ENCODE measurements around the gene RBM47.

DNA sequence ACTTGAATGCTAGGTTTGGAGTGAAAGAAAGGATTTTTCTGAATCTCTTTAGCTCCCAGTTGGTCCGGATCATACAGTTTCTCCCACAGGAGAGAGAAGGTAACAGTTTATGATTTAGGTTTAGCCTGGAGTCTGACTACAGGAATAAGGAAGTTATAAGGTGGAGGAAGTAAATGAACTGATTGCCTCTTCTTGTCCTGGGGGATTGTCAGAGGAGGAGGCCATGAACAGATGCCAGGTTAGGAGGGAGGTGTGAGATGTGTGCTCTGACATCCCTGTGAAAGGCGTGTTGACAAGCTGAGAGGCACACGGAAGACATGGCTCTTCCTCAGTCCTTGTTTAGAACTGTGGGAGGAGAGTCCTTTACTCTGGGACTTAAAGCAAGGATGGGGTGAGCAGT is 230.1 kb downstream of the RBM47 start:
- TF ChIP-seq POLR2AphosphoS5 (IDR thresholded peaks at IDR 0.05; ENCODE audit: insufficient read depth in 1 of 2, low read depth in 1 of 2) = no peak
- TF ChIP-seq, protein P1, sequence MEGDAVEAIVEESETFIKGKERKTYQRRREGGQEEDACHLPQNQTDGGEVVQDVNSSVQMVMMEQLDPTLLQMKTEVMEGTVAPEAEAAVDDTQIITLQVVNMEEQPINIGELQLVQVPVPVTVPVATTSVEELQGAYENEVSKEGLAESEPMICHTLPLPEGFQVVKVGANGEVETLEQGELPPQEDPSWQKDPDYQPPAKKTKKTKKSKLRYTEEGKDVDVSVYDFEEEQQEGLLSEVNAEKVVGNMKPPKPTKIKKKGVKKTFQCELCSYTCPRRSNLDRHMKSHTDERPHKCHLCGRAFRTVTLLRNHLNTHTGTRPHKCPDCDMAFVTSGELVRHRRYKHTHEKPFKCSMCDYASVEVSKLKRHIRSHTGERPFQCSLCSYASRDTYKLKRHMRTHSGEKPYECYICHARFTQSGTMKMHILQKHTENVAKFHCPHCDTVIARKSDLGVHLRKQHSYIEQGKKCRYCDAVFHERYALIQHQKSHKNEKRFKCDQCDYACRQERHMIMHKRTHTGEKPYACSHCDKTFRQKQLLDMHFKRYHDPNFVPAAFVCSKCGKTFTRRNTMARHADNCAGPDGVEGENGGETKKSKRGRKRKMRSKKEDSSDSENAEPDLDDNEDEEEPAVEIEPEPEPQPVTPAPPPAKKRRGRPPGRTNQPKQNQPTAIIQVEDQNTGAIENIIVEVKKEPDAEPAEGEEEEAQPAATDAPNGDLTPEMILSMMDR (IDR thresholded peaks at IDR 0.05) = no peak

All from vagina (tissue), 2 donors.